ENCODE results near the gene PPP1R3D. TPM values are rescaled to one million over a fixed set of nuclear protein-coding genes. Genes with fewer than 3 reads are reported as not detected.

PPP1R3D gene
- total and polyA plus RNA-seq, 9 of the 15 experiments (the other 6 are each of a cell fraction or from before 2014, with no cell fraction given): 0.35 to 3.3 (median 1.8) TPM

DNA sequence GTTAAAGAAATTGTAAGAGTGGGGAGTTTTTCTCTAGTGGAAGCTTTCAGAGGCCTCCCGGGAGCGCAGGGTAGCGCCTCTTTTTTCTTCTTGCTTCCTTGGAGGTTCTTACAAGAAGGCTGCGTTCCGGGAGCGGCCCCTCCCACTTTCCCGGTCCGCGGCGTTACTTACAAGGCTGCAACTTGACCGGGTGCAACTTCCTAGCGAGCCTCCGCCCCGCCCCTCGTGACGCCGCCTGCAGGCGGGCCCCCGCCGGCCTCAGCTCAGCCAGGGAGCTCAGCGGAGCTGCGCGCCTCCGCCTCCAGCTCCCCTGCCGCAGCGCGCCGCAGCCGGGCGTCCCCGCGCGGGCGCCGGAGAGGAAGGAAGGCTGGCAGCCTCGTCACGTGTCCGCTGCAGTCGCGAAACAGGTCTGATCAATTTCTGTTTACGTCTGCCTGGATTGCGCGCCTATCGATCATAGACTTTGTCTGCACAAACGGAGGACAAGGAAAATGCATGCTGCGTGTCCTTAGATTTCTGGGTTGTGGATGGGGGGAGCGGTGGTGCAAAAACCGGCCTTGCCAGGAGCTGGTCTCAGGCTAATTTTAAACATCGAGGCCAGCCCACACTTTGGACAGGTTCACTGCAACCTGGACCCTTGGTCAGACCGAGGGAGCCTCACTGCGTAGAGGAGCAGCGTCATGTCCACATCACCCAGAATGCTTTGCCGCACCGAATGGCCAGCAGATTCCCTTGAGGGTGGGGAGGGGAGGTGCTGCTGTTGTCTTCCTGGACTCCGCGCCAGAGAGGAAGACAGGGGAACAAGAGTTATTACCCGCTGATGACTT lies at the start of gene PPP1R3D, which contains the start of gene FAM217B (continued):
- TF ChIP-seq SIN3A (IDR thresholded peaks at IDR 0.05; ENCODE audit: borderline replicate concordance in 2 of 2, control insufficient read depth in 1 of 2, low read depth in 2 of 2, low read length in 2 of 2) (0 out of 4 replicates have a peak, but pooled peaks of 1 of the 2 experiments have one; percentile 29), CHD1 (IDR thresholded peaks at IDR 0.05; ENCODE audit: low read length) (no peak), ZNF239 (CRISPR knock-in tag; IDR thresholded peaks at IDR 0.05) (no peak), GABPB1 (CRISPR knock-in tag; IDR thresholded peaks at IDR 0.05) (0 out of 2 replicates have a peak, but pooled peaks have one; percentile 46), ZBTB1 (CRISPR knock-in tag; IDR thresholded peaks at IDR 0.05; ENCODE audit: borderline replicate concordance, low read depth) (no peak), MTA3 (IDR thresholded peaks at IDR 0.05; ENCODE audit: borderline replicate concordance) (peak; percentile 69; the same call in 1 of the 2 replicates), RBM34 (IDR thresholded peaks at IDR 0.05; ENCODE audit: borderline replicate concordance, insufficient read depth, low read length) (no peak), SMARCE1 (IDR thresholded peaks at IDR 0.05) (no peak), SAFB (IDR thresholded peaks at IDR 0.05; ENCODE audit: borderline replicate concordance, low read depth, low read length) (no peak), ZNF354B (CRISPR knock-in tag; IDR thresholded peaks at IDR 0.05) (no peak), ZNF24 (IDR thresholded peaks at IDR 0.05) (no peak), BCOR (IDR thresholded peaks at IDR 0.05) (no peak), MCM5 (IDR thresholded peaks at IDR 0.05; ENCODE audit: low read depth) (no peak)
